Motor neuron (in vitro differentiated cells): Measurements from ENCODE around the gene MAPK11. TPM values are rescaled to one million over a fixed set of nuclear protein-coding genes. Genes with fewer than 3 reads are reported as not detected.

Source experiments
- ATAC-seq, 8 experiments: fragments of 200-7000 bp; cut with Tn5 transposase; replicated peaks in 6 of 8; 2 replicates each; pipeline ENCODE4 v1.8.0; 2021; ENCODE audit warnings: mild to moderate bottlenecking in 8 of 8, moderate library complexity in 8 of 8
- H3K27ac ChIP-seq, 2 donors: fragments of 250-450 bp; sonication (Bioruptor Pico); 2 replicates each; pipeline ENCODE4 v1.9.0; 2021; ENCODE audit warnings: antibody characterized with exemption in 2 of 2, mild to moderate bottlenecking in 2 of 2, moderate library complexity in 1 of 2
- H3K4me1 ChIP-seq, 2 donors: fragments of 250-450 bp; sonication (Bioruptor Pico); replicated peaks in 1 of 2; 2 replicates each; pipeline ENCODE4 v1.6.1; 2021; ENCODE audit warnings: antibody characterized with exemption in 2 of 2, mild to moderate bottlenecking in 2 of 2, moderate library complexity in 1 of 2
- H3K4me3 ChIP-seq, 5 donors: fragments of 250-450 bp; sonication (Bioruptor Pico); 2 replicates each; pipeline ENCODE4 v1.9.0; 2021; ENCODE audit warnings: antibody characterized with exemption in 5 of 5, mild to moderate bottlenecking in 5 of 5, moderate library complexity in 4 of 5
- WGBS, 10 experiments: fragments of 450-650 bp; shearing (Covaris generic); methylation state at CpG; one replicate each; pipeline ENCODE4 v1.0.0; 2022; 5-methylcytosine and 5-hydroxymethylcytosine counted together
- in situ Hi-C, 9 experiments: fragments of 400-800 bp; cut with MboI; loops; one replicate each; pipeline ENCODE4 v1.15.0; 2021; ENCODE audit warnings: low sequenced_read_pairs in 9 of 9, low pct_unique_long_range_greater_than_20kb in 2 of 9; ENCODE audit not compliant: unreplicated experiment in 9 of 9
- total RNA-seq, 8 experiments: library from RNA; unstranded; fragments of 300-600 nt; gene quantifications; 2 replicates each; pipeline versions ENCODE4 v1.2.3 to v1.2.4, GENCODE V29; 2022

Gene MAPK11
- total RNA-seq, result 10 to 100 TPM in 5 of 8 experiments, 1 to 10 TPM in 3; 2.6 to 26.7 (median 15.9) TPM

GRCh38 chr22:50269970-50270665, at the start of gene MAPK11:
MAPK11 (minus strand) TSS chr22:50270380; CDS start chr22:50270292, 88 bp downstream.
- in situ Hi-C loops, result loop anchor here in 2 of 9 experiments (10.0 kb wide), 1 partner anchor 55 kb away; the partner anchor contains the start of gene DENND6B (in 2 of the 2)
- ATAC-seq, result peak; percentile 28 to 51 (median 36)
- no CpG with 5 or more reads among the region's 92 CpGs for WGBS, 10 experiments
- Histone ChIP-seq H3K4me3 (peak within 1 kb of the TSS; percentile 42 to 74 (median 47)), H3K27ac (peak within 1 kb of the TSS; percentile 79 to 92), H3K4me1 (peaks cover 53 to 61% of the 10 kb centered on the region in 2 donors)

GRCh38 chr22:50319503-50319951, 49.3 kb upstream of the MAPK11 start:
- in situ Hi-C loops, result no loop called here
- 100% methylated on average over 2 of the region's 15 CpGs; no CpG with 5 or more reads in 9 of the 10 experiments for WGBS, 10 experiments
- peaks cover 10 to 13% of the 10 kb centered on the region in 2 donors for H3K4me1 ChIP-seq
- peak in 2 of 8 experiments; percentile 7 to 21 for ATAC-seq
- H3K27ac ChIP-seq, result no peak overlapping the region
- H3K4me3 ChIP-seq, result no peak overlapping the region

- Histone ChIP-seq H3K27ac (no peak overlapping the region), H3K4me3 (no peak overlapping the region), H3K4me1 (peaks cover 16 to 18% of the 10 kb centered on the region in 2 donors)
- in situ Hi-C loops, result no loop called here
- ATAC-seq, result peak in 4 of 8 experiments; percentile 17 to 59 (median 37)
- 70 to 80% (median 72%) methylated on average over 4 to 5 of the region's 21 CpGs; no CpG with 5 or more reads in 7 of the 10 experiments for WGBS, 10 experiments
Observed at GRCh38 chr22:50318698-50319411, 48.7 kb upstream of the MAPK11 start.

- no peak for ATAC-seq
- in situ Hi-C loops, result no loop called here
- no peak overlapping the region for H3K4me3 ChIP-seq
- H3K27ac ChIP-seq, result no peak overlapping the region
- H3K4me1 ChIP-seq, result peaks cover 16 to 18% of the 10 kb centered on the region in 2 donors
- WGBS, 10 experiments, result 60 to 100% (median 90%) methylated on average over 1 to 3 of the region's 7 CpGs; no CpG with 5 or more reads in 5 of the 10 experiments
Observed at GRCh38 chr22:50318356-50318697, 48.1 kb upstream of the MAPK11 start.

- no peak for ATAC-seq
- 65 to 100% (median 80%) methylated on average over 1 to 4 of the region's 7 CpGs; no CpG with 5 or more reads in 7 of the 10 experiments for WGBS, 10 experiments
- Histone ChIP-seq H3K4me1 (peaks cover 16 to 18% of the 10 kb centered on the region in 2 donors), H3K4me3 (no peak overlapping the region), H3K27ac (no peak overlapping the region)
- in situ Hi-C loops, result no loop called here
Observed at GRCh38 chr22:50317674-50318073, 47.5 kb upstream of the MAPK11 start.

- no peak overlapping the region for H3K4me3 ChIP-seq
- peaks cover 16 to 18% of the 10 kb centered on the region in 2 donors for H3K4me1 ChIP-seq
- in situ Hi-C loops, result no loop called here
- ATAC-seq, result peak in 1 of 8 experiments; percentile 56
- no peak overlapping the region for H3K27ac ChIP-seq
- no CpG with 5 or more reads among the region's 9 CpGs for WGBS, 10 experiments
Observed at GRCh38 chr22:50317178-50317577, 47.0 kb upstream of the MAPK11 start.

- Histone ChIP-seq H3K4me3 (no peak overlapping the region), H3K27ac (no peak overlapping the region), H3K4me1 (peaks cover 16 to 18% of the 10 kb centered on the region in 2 donors)
- WGBS, 10 experiments, result 87 to 100% (median 94%) methylated on average over 1 to 6 of the region's 45 CpGs; no CpG with 5 or more reads in 5 of the 10 experiments
- no peak for ATAC-seq
- in situ Hi-C loops, result no loop called here
Observed at GRCh38 chr22:50316114-50317065, 46.2 kb upstream of the MAPK11 start.

GRCh38 chr22:50315289-50316113, 45.3 kb upstream of the MAPK11 start:
- in situ Hi-C loops, result no loop called here
- 75 to 100% (median 85%) methylated on average over 1 to 9 of the region's 18 CpGs; no CpG with 5 or more reads in 3 of the 10 experiments for WGBS, 10 experiments
- Histone ChIP-seq H3K27ac (no peak overlapping the region), H3K4me1 (peaks cover 16 to 18% of the 10 kb centered on the region in 2 donors), H3K4me3 (no peak overlapping the region)
- no peak for ATAC-seq

GRCh38 chr22:50314455-50315288, 44.5 kb upstream of the MAPK11 start:
- Histone ChIP-seq H3K27ac (no peak overlapping the region), H3K4me3 (no peak overlapping the region), H3K4me1 (peaks cover 20 to 21% of the 10 kb centered on the region in 2 donors)
- WGBS, 10 experiments, result 17 to 60% (median 47%) methylated on average over 1 to 4 of the region's 33 CpGs; no CpG with 5 or more reads in 5 of the 10 experiments
- peak in 3 of 8 experiments; percentile 11 to 56 (median 18) for ATAC-seq
- in situ Hi-C loops, result no loop called here

GRCh38 chr22:50314081-50314454, 43.9 kb upstream of the MAPK11 start:
- Histone ChIP-seq H3K4me1 (peaks cover 23 to 24% of the 10 kb centered on the region in 2 donors), H3K4me3 (no peak overlapping the region), H3K27ac (no peak overlapping the region)
- WGBS, 10 experiments, result 70 to 80% methylated on average over 2 to 3 of the region's 14 CpGs; no CpG with 5 or more reads in 8 of the 10 experiments
- no peak for ATAC-seq
- in situ Hi-C loops, result no loop called here

- in situ Hi-C loops, result no loop called here
- WGBS, 10 experiments, result 80% methylated on average over 1 of the region's 17 CpGs; no CpG with 5 or more reads in 9 of the 10 experiments
- Histone ChIP-seq H3K4me3 (no peak overlapping the region), H3K4me1 (peaks cover 23 to 26% of the 10 kb centered on the region in 2 donors), H3K27ac (no peak overlapping the region)
- no peak for ATAC-seq
Observed at GRCh38 chr22:50313600-50313999, 43.4 kb upstream of the MAPK11 start.
